Uterine smooth muscle cell (primary cell): ENCODE measurements around the gene EMC8. TPM values are rescaled to one million over a fixed set of nuclear protein-coding genes. Genes with fewer than 3 reads are reported as not detected.

Experiments used
- total RNA-seq: library from RNA; depleted of rRNA; stranded (reverse); fragments of >200 nt; gene quantifications from 2 replicates; pipeline ENCODE4 v1.2.3, GENCODE V29; 2014

The EMC8 gene
- total RNA-seq, result 24.2 and 31.2 TPM in 2 replicates

DNA sequence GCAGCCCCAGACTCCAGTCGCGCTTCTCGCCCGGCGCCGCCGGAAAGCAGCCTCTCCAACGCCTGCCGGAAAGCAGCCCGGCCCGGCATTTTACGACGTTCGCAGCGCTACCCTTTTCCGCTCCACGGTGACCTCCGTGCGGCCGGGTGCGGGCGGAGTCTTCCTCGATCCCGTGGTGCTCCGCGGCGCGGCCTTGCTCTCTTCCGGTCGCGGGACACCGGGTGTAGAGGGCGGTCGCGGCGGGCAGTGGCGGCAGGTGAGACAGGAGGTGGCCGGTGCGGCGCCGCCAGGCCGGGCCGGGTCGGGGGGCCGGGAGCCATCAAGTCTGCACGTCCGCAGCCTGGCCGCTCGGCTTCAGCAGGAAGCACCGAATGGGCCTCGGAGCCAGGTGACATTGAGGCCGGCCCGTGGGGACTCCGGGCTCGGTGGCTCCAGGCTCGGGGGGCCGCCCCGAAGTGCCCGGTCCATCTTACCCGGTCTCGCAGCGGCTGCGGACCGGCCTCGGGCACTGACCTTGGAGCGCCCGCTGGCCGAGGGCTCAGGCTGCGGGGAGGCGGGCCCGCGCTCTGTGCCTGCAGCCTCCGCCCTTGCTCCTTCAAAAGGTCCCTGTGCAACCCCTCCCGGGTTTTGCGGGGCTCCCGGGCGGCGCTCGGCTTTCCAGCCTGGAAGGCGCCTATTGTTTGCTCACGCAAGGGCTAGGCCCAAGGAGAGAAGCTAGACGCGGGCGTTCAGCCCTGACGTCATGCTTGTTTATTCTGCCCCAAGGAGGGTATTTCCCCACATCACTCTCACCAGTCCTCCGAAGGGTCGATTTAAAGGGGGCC, at the start of gene EMC8, which contains the start of gene COX4I1:
TSS of gene EMC8 (minus strand) at position 48 of the 824 bp plus-strand sequence. CDS start 249 bp downstream, outside the sequence.
TSS of gene COX4I1 (plus strand) at position 199 of the 824 bp plus-strand sequence. CDS start 1,511 bp downstream, outside the sequence.

DNA sequence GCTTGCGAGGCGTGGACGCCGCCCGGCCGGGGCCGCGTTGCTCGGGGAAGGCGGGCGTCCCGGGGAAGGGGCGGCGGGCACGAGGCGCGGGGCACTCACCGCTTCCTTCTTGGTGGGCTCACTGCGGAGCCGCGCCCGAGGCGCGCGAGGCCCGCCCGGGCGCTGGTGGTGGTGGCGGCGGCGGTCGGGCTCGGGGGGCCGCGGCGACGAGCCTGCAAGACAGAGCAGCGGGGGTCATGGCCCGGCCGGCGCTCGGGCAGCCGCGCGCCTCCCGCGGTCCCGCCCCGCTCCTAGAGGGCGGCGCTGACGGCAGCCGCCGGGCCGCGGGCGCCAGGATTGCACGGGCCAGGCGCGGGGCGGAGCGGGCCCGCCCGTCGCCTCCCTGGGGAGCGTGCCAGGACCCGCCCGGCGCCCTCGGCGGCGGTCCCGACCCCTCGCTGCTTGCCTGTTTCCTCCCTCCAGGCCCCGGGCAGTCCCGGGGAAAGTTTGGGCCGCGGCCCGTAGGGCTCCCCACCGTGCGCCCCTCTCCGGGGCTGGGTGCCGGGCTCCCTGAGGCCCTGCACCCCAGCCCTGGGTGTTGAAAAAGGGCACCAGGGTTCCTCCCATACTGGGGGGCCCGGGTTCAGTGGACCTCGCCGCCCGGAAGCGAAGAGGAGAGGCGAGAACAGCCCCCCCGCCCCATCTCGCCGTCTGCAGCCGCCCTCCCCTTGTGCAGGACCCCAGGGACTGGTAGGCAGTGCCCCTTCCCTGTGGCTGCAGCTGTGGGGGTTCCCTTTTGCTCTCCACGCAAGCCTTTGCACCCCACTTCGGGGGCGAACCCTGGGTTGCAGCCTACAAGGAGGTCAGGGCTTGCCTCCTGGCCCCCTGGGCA, 48.3 kb downstream of the EMC8 start, which contains the start of gene C16orf74:
TSS of gene C16orf74 (minus strand) at position 270 of the 871 bp plus-strand sequence. CDS start 15,879 bp downstream, outside the sequence.

Other genes starting within 250 kb of the EMC8 start
- 32.6 and 33.3 TPM in 2 replicates for gene GSE1, start 186.2 kb downstream of the EMC8 start, total RNA-seq
- gene GINS2, start 110.6 kb downstream of the EMC8 start, total RNA-seq, result 5.6 and 21.0 TPM in 2 replicates
- 18.6 and 26.5 TPM in 2 replicates for gene C16orf74, start 48.4 kb downstream of the EMC8 start, total RNA-seq
- 364 and 508 TPM in 2 replicates for gene COX4I1, start 151 bp upstream of the EMC8 start, total RNA-seq
- not detected in 2 replicates for gene IRF8, start 99.6 kb upstream of the EMC8 start, total RNA-seq